HG03439 (cell line): Measurements from ENCODE around the gene PPARA.

ENCODE experiments used
- ATAC-seq: cut with Tn5 transposase; IDR thresholded peaks from one replicate; pipeline ENCODE4 v1.9.1; 2021; ENCODE audit warnings: mild to moderate bottlenecking, moderate library complexity; ENCODE audit not compliant: unreplicated experiment

Gene PPARA

DNA sequence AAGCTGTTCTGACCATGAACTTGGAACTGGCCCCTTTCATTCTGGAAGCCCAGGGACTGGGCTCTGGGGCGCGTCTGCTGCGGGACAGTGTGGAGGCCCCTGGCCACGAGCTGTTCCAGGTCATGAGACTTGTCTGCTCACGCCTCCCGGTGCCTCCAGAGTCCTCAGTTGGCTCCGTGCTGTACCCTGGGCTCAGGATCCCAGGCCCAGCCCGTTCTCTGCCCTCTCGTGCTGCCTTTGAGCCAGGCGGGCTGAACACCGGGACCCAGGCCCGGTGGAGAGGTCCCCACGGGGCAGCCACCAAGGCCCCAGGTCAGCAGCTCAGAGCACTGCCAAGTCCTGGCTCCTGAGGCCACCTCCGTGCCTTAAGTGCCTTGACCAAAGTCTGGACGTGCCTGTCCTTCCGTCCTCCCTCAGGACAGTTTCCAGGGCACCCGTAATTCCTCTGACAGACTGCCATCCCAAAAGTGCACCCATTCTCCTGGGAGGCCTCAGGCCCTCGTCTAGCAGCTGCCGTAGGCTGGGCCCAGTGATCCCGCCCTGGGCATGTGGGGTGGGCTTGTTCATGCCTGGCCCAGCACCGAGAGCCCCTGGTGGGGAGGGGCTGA lies 36.3 kb upstream of the PPARA start:
- no peak for ATAC-seq

DNA sequence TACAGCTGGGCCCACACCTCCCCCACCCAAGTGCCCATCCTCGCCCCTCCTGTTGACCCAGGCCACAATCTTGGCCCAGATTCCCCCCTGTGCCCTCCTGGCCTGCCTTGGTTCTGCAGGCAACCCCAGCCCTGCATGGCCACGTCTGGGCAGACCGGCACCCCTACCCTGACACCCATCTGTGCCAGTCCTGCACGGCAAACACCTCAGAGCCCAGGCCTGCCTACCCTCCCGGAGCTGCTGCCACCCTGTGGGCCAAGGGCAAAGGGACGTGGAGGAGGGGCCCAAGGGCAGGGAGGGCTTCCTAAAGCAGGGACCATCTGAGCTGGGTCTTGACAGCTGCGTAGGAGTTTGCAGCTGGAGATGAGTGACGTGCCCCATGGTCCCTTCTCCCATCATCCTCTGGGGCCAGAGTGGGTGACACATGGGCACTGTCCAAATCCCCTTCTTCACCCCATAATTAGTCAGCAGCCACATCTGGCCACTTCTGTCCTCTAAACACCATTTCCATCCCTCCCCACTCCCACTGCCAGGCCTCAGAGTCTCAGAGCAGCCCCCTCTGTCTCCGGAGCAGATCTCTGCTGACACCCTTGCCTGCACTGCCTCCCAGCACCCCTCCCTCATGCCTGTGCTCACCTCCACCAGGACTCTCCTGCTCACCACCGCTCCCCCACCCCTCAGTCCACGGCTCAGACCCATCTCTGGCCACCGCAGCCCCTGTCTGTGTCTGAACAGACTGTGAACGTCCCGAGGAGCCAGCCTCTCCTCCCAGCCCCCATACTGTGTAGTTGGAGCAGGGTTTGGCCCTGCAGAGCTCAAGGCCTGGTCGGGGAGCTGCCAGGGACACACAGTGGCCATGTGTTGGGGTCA lies 35.6 kb upstream of the PPARA start:
- no peak for ATAC-seq

DNA sequence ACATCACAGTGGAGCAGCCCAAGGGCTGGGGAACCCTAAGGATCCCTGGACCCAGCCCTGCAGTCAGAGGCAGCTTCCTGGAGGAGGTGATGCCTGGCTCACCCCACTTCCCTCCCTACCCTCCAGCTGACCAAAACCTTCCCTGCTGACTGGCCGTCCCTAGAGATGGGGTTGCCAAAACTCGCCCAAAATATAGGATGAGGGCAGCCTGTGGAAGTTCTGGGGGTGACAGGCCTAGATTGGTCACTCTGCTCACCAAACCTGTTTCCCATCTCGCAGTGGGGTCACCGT lies 35.0 kb upstream of the PPARA start:
- ATAC-seq: no peak

DNA sequence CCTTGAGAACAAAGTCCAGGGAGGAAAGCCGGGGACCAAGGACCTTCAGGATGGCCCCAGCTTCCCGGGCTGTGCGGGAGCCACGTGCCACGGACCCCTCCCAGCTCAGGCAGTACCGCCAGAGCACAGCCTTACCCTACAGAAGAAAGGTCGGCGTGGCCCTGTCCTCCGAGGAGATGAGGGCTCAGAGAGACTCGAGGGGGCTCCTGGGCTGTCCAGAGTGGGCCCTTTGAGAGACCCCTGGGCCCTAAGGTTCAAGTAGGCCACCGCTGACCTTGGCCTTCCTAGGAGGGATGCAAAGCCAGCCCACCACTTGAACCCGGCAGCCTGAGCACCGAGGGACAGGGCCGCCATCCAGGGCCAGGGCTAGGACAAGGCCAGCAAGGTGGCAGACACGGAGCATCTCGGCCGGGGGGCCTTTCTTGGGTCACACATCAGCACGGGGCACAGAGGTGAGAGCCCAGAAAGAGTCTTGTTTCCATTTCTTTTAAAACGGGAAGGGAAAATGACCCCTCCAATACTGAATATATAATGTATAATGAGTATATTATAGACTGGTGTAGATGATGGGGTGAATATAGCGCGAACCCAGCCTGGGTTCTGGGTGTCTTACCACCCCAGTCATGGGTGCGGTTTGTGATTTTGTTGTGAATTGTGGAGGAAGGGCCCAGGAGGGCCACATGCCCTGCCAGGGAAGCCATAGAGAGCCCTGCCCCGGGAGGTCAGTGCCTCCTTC lies 34.4 kb upstream of the PPARA start:
- no peak for ATAC-seq

DNA sequence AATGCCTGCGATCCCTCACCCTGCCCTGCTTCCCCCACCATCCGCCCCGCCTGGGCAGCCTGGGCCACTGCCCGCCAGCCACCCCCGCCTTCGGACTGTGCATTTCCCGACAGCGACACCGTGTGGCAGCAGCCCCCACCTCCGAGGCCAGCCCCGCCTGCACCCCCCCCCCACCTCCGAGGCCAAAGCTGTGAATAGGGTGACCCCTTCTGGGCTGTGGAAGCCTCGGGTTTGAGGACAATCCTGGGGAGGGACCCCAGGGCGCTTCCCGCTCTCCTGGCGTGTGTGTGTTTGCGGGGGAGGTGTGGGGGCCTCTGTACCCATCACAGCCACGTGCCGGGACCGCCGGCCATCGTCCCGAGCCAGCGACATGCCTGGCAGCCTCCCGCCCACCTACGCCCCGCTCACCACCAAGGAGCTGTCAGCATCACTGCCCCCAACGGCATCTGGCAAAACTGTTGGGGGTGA lies 33.8 kb upstream of the PPARA start:
- no peak for ATAC-seq

DNA sequence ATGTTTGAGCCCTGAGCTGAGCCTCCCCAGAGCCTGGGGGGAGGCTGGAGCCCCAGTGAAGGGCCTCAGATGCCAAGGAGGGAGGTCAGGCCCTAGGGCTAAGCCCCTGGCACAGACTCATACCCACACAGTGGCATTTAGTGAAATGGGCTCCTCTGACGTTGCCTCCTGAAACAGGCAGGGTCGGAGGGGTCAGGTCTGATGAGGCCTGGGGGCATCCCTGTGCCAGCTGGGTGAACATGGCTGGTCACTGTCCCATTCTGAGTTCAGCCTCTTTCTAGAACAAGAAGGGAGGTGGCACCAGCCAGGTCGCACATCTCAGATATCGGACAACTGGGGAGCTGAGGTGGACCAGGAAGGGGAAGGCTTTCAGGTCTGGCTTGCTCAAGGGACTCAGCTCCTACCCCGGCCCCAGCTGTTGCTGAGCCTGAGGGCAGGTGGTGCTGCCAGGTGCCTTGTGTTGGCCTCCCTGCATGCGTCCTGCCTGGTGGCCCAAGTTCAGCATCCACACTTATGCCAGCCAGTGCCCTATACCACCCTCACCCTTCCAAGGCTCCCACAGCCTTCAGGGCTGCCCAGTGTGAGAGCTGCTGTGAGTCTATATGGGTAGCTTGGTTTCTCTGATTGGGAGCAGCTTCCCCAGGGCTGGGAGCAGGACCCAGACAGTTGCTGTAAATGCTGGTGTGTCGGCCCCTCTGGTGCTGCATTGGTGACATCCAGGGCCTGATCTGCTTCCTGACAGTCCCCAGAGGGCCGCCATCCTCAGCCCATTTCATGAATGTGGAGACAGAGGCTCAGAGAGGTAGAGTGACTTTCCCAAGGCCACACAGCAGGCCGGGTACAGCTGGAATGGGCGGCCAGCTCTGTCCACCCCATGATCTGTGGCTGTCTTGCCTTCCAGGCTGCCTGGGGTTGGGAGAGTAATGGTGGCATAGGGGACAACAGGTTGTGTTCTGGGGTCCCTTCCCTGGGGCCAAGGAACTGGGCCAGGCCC lies 32.8 kb upstream of the PPARA start:
- no peak for ATAC-seq

DNA sequence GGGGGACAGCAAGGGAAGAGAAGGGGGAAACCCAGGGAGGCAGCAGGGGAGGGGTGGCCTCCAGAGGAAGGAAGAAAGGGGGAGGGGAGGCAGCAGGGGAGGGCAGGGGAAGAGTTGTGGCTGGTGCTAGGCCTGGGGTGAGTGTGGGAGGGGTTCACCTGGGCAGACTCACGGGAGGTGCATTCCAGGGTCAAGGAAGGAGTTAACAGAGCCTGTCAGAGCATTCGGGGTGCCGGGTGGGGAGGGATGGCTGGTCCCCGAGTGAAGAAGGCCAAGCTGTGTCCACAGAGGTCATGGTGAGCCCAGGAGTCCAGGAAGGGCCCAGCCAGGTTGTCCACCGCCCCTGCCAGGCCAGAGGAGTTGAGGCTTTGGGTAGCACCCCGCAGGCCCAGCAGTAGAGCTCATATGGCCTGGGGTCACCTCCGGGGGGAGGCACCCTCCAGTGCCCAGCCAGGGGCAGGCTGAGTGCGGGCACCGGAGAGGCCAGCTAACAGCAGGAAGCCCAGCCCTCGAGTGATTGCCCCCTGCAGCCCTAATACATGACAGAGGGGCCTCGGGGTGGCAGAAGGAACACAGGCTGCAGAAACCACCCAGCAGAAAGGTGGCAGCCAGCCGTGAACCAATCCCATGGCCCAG lies 31.1 kb upstream of the PPARA start:
- ATAC-seq: no peak

DNA sequence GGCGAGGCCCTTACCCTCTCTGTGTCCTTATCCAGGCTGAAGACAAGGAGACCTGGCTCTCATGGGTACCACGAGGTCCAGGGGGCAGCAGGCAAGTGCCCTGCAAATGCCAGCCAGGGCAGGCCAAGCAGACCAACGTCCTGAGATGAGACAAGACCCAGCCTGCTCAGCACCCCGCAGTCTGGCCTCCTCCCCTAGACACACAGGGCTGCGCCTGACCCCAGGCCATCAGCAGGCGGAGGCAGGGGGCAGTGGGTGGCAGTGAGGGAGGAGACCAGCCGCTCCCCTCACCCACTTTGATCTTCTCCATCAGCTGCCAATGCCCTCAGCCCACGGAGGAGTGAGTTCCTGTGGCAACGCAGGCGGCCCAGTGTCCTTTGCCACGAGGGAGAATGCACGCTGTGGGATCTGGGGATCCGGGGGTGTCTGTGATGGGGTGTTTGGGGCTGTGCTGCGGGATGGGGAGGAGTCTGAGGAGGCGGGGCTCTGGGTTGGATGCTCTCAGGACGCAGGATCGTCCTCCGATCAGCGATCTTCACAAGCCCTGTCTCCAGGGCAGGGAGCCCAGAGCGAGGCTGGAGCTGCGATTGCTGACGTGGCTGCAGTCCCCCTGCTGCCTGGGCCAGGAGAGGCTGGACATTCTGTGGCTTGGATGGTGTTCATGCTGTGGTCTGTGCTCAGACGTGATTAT lies 30.5 kb upstream of the PPARA start:
- no peak for ATAC-seq

DNA sequence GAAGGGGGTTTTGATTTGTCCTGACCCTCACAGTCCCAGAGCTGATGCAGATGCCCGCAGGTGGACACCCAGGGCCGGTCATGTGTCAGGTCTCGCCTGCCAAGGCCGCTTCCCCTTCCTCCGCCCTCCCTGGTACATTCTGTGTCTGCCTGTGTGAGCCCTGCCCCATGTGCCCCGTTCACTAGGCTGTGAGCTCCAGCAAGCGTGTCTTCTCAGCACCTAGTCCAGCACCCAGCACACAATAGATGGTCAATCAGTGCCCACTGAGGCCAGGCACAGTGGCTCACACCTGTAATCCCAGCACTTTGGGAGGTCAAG lies 29.9 kb upstream of the PPARA start:
- no peak for ATAC-seq

DNA sequence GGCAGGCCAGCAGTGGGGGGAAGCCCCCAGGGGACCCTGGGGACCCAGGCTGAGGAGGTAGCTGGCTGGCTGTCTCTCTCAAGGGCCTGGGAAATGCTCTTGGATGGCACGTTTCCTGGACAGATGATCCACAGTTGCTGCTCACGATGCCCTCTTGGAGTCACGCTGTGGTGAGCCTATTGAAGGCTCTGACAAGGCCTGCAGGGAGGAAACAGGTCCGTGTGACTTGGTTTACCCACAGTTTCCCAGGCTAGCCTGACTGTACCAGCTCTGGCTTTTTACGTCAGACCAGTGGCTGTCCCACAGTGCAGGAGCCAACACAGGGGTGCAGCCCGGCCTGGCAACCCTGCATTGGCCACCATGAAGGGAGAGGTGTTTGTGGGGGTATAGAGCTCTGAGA lies 29.2 kb upstream of the PPARA start:
- ATAC-seq: no peak

DNA sequence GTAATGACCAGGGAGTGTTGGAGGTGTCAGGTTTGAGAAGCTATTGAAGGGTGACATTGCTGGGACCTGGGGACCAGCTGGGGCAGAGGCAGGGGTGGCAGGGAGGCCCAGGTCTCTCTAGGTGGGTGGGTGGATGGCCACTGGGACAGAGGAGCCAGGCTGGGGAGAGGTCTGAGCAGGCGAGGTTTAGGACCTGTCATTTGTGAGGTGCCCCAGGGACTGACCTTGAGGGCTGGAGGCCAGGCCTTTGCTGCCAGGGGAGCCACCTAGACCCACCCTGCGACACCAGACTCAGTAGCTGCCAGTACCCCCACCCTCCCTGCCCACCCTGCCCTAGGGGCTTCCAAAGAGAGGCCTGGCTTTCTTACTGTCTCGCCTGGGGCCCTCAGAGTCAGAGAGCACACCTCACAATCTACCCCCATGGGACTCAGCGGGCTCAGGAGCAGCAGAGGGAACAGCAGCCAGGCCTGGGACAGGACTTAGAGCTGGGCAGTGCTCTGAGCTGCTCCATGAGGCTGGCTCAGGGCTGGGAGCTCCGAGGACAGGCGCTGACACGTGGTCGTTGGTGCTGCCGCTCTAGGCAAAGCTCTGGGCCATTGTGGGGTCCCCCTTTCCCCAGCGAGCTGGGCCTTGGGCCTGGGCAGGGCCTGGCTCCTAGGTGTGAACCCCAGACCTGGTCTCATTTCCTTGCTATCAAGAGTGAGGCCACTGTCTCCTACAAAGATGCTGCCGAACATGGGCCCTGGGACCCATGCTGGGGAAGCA lies 28.6 kb upstream of the PPARA start:
- ATAC-seq: no peak

DNA sequence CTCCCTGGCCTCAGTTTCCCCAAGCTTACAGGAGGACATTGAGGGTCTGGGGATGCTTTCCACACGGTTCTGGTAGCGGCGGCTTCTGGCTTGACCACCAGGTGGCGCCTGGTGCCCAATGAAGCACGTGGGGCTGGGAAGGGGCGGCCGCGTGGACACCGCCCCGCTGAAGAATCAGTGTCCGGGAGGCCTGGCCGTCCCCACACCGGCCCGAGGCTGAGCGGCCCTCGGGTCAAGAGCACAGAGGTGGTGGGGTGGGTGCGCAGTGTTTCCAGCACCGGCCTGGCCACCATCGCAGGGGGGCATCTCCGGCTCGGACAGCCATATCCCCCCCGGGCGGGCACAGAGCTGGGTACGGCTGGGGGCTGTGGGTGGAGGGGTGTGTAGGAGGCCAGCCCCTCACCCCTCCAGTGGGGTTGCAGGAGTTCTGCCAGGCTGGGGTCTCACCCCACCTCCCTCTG lies 27.8 kb upstream of the PPARA start:
- no peak for ATAC-seq

DNA sequence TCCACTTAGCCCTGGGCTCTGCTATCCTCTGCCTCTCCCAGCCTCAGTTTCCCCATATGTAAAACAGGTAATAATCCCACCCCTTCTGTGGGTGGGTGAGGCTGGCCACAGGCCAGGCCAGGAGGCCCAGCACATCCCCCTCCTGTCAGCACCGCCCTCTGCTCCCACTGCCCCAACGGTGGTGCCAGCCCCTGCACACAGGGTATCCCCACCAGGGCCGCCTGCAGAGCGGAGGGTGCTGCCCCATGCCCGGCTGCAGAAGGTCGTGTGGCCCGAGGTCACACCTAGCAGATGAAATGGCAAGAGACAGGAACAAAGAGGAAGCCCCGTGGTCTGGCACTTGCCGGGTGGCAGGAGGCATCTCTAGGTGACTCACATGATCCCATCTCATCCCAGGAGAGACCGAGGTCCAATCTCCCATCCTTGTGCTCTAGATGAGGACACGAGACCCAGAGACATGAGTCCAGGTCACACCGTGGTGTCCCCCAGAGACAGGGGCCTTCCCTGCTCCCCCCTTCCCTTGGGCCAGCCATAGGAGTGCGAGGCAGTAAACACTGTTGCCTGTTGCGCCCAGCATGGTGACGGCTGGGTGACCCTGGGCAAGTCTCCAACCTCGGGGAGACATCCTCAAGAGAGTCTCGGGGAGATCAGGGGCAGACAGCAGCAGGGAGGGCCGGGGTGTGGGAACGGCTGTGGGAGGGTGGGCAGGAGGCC lies 27.2 kb upstream of the PPARA start:
- no peak for ATAC-seq

DNA sequence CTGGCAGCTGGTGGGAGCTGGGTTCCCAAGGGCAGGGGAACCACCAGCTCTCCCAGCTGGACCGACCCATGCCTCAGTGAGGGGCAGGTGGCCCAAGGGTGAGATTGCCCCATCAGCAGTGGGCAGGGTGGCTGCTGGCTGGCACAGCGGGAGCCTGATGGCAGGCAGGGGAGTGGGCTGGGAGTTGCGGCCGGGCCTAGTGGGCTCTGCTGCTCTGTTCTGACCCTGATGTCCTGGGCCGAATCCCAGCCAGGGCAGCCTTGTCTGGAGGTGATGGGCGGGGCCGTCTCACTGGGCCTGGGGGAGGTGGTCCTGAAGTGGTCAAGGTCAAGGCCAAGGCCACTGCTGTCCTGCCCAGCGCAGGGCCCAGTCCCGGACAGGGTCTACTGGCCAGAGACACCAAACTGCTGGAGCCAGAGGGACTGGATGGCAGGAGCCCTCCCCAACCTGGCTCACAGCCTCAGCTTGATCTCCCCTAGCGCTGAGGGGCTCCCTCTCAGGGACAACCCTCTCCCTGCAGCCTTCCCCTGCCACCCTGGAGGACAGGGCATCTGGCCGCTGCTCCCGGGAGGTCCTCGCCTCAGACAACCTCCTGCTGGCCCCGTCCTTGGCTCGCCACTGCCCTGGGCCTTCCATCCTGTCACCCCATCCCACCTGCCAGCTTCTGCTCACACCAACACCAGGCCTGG lies 26.5 kb upstream of the PPARA start:
- no peak for ATAC-seq

DNA sequence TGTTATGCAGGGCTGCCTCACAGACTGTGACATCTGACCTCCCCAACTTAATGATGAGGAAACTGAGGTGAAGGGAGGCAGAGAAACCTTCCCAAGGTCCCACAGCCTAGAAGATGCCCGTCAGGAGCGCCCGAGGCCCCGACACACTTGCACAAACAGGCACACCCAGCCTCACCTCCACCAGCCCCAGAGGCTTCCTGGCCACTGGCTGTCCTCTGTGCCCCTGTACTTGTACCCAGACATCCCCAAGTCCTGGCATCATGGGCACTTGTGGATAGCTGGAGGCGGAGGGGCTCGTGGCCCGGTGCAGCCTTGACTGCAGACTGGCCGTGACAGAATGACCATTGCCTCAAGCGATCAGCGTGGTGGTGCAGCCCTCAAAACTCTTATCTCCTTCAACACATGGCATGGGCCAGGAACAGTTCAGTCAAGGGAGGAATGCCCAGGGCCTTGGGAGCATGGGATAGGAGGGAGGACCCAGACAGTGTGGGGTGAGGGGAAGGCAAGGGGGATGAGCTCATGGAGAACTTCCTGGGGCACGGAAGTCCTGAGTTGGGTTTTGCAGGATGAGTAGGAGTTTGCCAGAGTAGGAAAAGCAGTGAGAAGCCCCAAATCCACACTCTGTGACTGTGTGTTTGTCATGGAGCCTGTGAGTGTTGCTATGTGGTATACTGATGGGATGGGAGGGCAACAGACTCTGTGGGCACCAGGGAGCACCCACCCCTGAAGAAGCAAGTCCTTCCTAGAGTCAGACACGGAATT lies 25.8 kb upstream of the PPARA start:
- ATAC-seq: no peak

DNA sequence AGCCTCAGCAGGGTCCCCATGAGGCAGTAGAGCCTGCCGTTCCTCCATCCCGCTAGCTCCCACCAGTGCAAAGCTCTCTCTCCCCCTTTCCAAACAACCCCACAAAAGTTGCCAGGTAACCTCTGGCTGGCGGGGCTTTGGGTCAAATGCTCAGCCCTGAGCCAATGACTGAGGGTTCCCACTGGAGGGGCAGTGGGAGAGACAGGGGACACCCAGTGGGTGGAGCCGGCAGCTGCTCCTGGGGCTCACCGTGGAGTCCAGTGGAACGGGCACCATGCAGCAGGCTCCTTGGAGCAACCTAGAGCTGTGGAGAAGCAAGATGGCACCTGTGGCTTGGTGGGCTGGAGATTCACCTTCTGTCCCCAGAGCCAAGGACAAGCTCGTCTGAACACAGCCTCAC lies 25.0 kb upstream of the PPARA start:
- no peak for ATAC-seq
